CD14-positive monocyte (primary cell): ENCODE measurements around the gene ERP27. TPM values are rescaled to one million over a fixed set of nuclear protein-coding genes. Genes with fewer than 3 reads are reported as not detected.

ENCODE experiments used
- DNase-seq, 3 donors: peaks; one replicate each; pipeline ENCODE4 v3.0.0-alpha.2; 2011 to 2022
- H2AFZ ChIP-seq: 2 replicates; pipeline ENCODE4 v1.6.0; 2012; ENCODE audit warnings: mild to moderate bottlenecking, low read depth, low read length, inconsistent platforms; ENCODE audit not compliant: insufficient read depth, poor library complexity, severe bottlenecking
- H3K27ac ChIP-seq, 2 donors: 1 replicate in 1 of 2; 2 replicates in 1 of 2; pipeline ENCODE4 v1.5.1; 2012 to 2013; ENCODE audit warnings: low read length in 2 of 2, control low read depth in 1 of 2, inconsistent platforms in 1 of 2, low read depth in 1 of 2, mild to moderate bottlenecking in 1 of 2
- H3K27me3 ChIP-seq, 2 donors: one replicate each; pipeline versions ENCODE4 v1.6.0 to v1.6.1; 2011 to 2013; ENCODE audit warnings: low read length in 2 of 2; ENCODE audit not compliant: control insufficient read depth in 2 of 2, insufficient read depth in 2 of 2
- H3K36me3 ChIP-seq, 2 donors: replicated peaks in 1 of 2; 1 replicate in 1 of 2; 2 replicates in 1 of 2; pipeline versions ENCODE4 v1.5.1 to v1.6.1; 2012 to 2013; ENCODE audit warnings: low read length in 2 of 2, control low read depth in 1 of 2, inconsistent platforms in 1 of 2, mild to moderate bottlenecking in 1 of 2; ENCODE audit not compliant: insufficient read depth in 2 of 2, control insufficient read depth in 1 of 2
- H3K4me1 ChIP-seq, 2 donors: 1 replicate in 1 of 2; 2 replicates in 1 of 2; pipeline versions ENCODE4 v1.5.1 to v1.6.1; 2012 to 2013; ENCODE audit warnings: low read length in 2 of 2, control low read depth in 1 of 2, inconsistent platforms in 1 of 2, mild to moderate bottlenecking in 1 of 2, moderate library complexity in 1 of 2; ENCODE audit not compliant: insufficient read depth in 2 of 2, control insufficient read depth in 1 of 2
- H3K4me2 ChIP-seq: replicated peaks from 2 replicates; pipeline ENCODE3; 2012; ENCODE audit warnings: low read length, moderate library complexity, mild to moderate bottlenecking; ENCODE audit not compliant: poor library complexity, severe bottlenecking; ENCODE audit errors: extremely low read depth
- H3K4me3 ChIP-seq, 3 experiments: fragments of 200-600 bp in 1 of 3; sonication (generic) in 1 of 3; replicated peaks in 1 of 3; 1 replicate in 2 of 3; 2 replicates in 1 of 3; pipeline ENCODE4 v1.5.1; 2011 to 2013; ENCODE audit warnings: low read length in 3 of 3, mild to moderate bottlenecking in 3 of 3, control low read depth in 2 of 3, low read depth in 2 of 3, inconsistent platforms in 1 of 3, moderate library complexity in 1 of 3
- H3K79me2 ChIP-seq: 2 replicates; pipeline ENCODE4 v1.6.0; 2012; ENCODE audit warnings: mild to moderate bottlenecking, control low read depth, inconsistent platforms, low read length, moderate library complexity; ENCODE audit not compliant: insufficient read depth
- H3K9ac ChIP-seq: 2 replicates; pipeline ENCODE4 v1.6.0; 2017; ENCODE audit warnings: low read length, mild to moderate bottlenecking; ENCODE audit not compliant: insufficient read depth, poor library complexity, severe bottlenecking
- H3K9me3 ChIP-seq, 2 donors: replicated peaks in 1 of 2; 1 replicate in 1 of 2; 2 replicates in 1 of 2; pipeline versions ENCODE4 v1.5.1 to v1.6.1; 2012 to 2013; ENCODE audit warnings: low read length in 2 of 2, control low read depth in 1 of 2; ENCODE audit not compliant: control insufficient read depth in 1 of 2, insufficient read depth in 1 of 2
- H4K20me1 ChIP-seq: 2 replicates; pipeline ENCODE4 v1.6.0; 2012; ENCODE audit warnings: mild to moderate bottlenecking, low read length, control low read depth, moderate library complexity; ENCODE audit not compliant: insufficient read depth
- H3K27ac Mint-ChIP-seq, 7 donors: one replicate each; pipeline ENCODE4 v1.8.0; 2020; ENCODE audit warnings: mild to moderate bottlenecking in 7 of 7, mixed read lengths in 7 of 7, moderate library complexity in 6 of 7, inconsistent platforms in 2 of 7
- H3K27me3 Mint-ChIP-seq, 3 donors: one replicate each; pipeline ENCODE4 v1.8.0; 2021 to 2022; ENCODE audit warnings: low read depth in 3 of 3, mild to moderate bottlenecking in 3 of 3, mixed read lengths in 3 of 3, moderate library complexity in 3 of 3, inconsistent platforms in 1 of 3
- H3K36me3 Mint-ChIP-seq, 2 donors: one replicate each; pipeline ENCODE4 v1.8.0; 2020; ENCODE audit warnings: mixed read lengths in 2 of 2, inconsistent platforms in 1 of 2, mild to moderate bottlenecking in 1 of 2
- H3K4me1 Mint-ChIP-seq: one replicate; pipeline ENCODE4 v1.8.0; 2020; ENCODE audit warnings: mild to moderate bottlenecking, mixed read lengths
- H3K4me3 Mint-ChIP-seq, 2 donors: one replicate each; pipeline ENCODE4 v1.8.0; 2020; ENCODE audit warnings: mild to moderate bottlenecking in 2 of 2, mixed read lengths in 2 of 2, moderate library complexity in 1 of 2
- H3K9me3 Mint-ChIP-seq, 7 donors: one replicate each; pipeline ENCODE4 v1.8.0; 2020 to 2022; ENCODE audit warnings: mixed read lengths in 7 of 7, mild to moderate bottlenecking in 6 of 7, moderate library complexity in 6 of 7, inconsistent platforms in 2 of 7
- CTCF ChIP-seq: fragments of 200-600 bp; IDR thresholded peaks from one replicate; pipeline ENCODE4 v1.8.0; 2022; ENCODE audit warnings: antibody characterized with exemption, mild to moderate bottlenecking
- WGBS: methylation state at CpG from one replicate; pipeline ENCODE4 v1.1.5; 2013; ENCODE audit warnings: missing lambda C conversion rate; ENCODE audit not compliant: insufficient coverage; 5-methylcytosine and 5-hydroxymethylcytosine counted together
- intact Hi-C, 2 donors: fragments of 100-400 bp; cut with micrococcal nuclease; formaldehyde crosslinking; loops; one replicate each; pipeline versions ENCODE4 v1.15.0 to v1.15.1; 2023
- polyA plus RNA-seq, 3 donors: library from polyadenylated mRNA; depleted of rRNA in 1 of 3; unstranded in 2 of 3; stranded (reverse) in 1 of 3; fragments of 300-500 nt in 2 of 3; fragments of >200 nt in 1 of 3; fragmentation: Illumina TruSeq in 2 of 3; gene quantifications; 1 replicate in 2 of 3; 2 replicates in 1 of 3; pipeline ENCODE4 v1.2.3, GENCODE V29; 2012 to 2021

ERP27 gene
- polyA plus RNA-seq, 3 donors: 2.5 to 7.2 (median 2.5) TPM

DNA sequence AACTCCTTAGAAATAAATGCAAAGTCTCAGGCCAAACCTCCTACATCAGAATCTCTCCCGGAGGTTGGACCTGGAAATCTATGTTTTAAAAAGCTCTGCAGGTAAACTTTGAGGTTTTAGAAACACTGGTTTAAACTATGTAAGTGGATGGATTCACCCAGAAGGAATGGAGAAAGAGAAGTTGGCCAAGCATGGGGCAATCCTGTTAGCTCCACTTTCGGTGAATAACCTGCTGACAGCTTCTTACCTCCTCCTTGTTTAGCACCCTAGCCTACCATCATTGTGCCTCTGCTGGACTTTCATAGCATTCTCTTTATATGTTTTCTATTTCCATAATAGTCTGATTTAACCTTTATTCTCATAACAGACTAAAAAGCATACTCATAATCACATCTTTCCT is 26.1 kb upstream of the ERP27 start:
- intact Hi-C loops: loop anchor here (5.0 to 10.0 kb wide), 3 partner anchors 33 to 1867 kb away; no protein-coding TSS in a partner anchor
- 0% methylated on average over 1 of the region's 2 CpGs for WGBS
- Histone ChIP-seq H3K4me2 (no peak overlapping the region), H3K27ac (peak overlapping the region in 1 of 2 donors; percentile 96), H3K9ac (no peak overlapping the region), H2AFZ (no peak overlapping the region), H4K20me1 (peaks cover 13% of the 10 kb centered on the region), H3K4me1 (peaks cover 38 to 57% of the 10 kb centered on the region in 2 donors), H3K9me3 (no peaks in the 10 kb centered on the region), H3K79me2 (peaks cover 42% of the 10 kb centered on the region), H3K27me3 (no peaks in the 10 kb centered on the region), H3K36me3 (no peaks in the 10 kb centered on the region), H3K4me3 (no peak overlapping the region)
- peaks cover 0 to 2% (median 0%) of the 10 kb centered on the region in 7 donors for H3K9me3 Mint-ChIP-seq
- DNase-seq: peak in 2 of 3 donors; percentile 42 to 59
- H3K4me1 Mint-ChIP-seq: peaks cover 54% of the 10 kb centered on the region
- TF ChIP-seq CTCF: no peak
- H3K27ac Mint-ChIP-seq: peak overlapping the region in 1 of 7 donors; percentile 65
- no peak overlapping the region for H3K4me3 Mint-ChIP-seq
- H3K36me3 Mint-ChIP-seq: no peaks in the 10 kb centered on the region
- H3K27me3 Mint-ChIP-seq: no peaks in the 10 kb centered on the region

GRCh38 chr12:14963520-14963919 is 25.2 kb upstream of the ERP27 start:
- WGBS: 80% methylated on average over 5 of the region's 7 CpGs
- Mint-ChIP-seq H3K4me1 (peaks cover 62% of the 10 kb centered on the region), H3K27ac (peak overlapping the region; percentile 53 to 99 (median 82)), H3K27me3 (no peaks in the 10 kb centered on the region), H3K9me3 (peaks cover 0 to 5% (median 0%) of the 10 kb centered on the region in 7 donors), H3K36me3 (peaks cover 2% of the 10 kb centered on the region in 2 donors), H3K4me3 (no peak overlapping the region)
- no peak for DNase-seq
- TF ChIP-seq CTCF: no peak
- intact Hi-C loops: loop anchor here (5.0 to 10.0 kb wide), 3 partner anchors 34 to 1866 kb away; no protein-coding TSS in a partner anchor
- Histone ChIP-seq H3K4me2 (no peak overlapping the region), H3K27me3 (no peaks in the 10 kb centered on the region), H3K27ac (peak overlapping the region in 1 of 2 donors; percentile 96), H3K9ac (no peak overlapping the region), H2AFZ (peak overlapping the region; percentile 26), H3K79me2 (peaks cover 51% of the 10 kb centered on the region), H3K4me3 (peak overlapping the region in 1 of 3 experiments; percentile 4), H4K20me1 (peaks cover 22% of the 10 kb centered on the region), H3K4me1 (peaks cover 46 to 65% of the 10 kb centered on the region in 2 donors), H3K9me3 (no peaks in the 10 kb centered on the region), H3K36me3 (no peaks in the 10 kb centered on the region)
